HG02885 (cell line): ENCODE measurements around the gene UROS.

ENCODE experiments used
- ATAC-seq: cut with Tn5 transposase; IDR thresholded peaks from one replicate; pipeline ENCODE4 v1.9.1; 2021; ENCODE audit warnings: mild to moderate bottlenecking; ENCODE audit not compliant: unreplicated experiment, poor library complexity

UROS gene

DNA sequence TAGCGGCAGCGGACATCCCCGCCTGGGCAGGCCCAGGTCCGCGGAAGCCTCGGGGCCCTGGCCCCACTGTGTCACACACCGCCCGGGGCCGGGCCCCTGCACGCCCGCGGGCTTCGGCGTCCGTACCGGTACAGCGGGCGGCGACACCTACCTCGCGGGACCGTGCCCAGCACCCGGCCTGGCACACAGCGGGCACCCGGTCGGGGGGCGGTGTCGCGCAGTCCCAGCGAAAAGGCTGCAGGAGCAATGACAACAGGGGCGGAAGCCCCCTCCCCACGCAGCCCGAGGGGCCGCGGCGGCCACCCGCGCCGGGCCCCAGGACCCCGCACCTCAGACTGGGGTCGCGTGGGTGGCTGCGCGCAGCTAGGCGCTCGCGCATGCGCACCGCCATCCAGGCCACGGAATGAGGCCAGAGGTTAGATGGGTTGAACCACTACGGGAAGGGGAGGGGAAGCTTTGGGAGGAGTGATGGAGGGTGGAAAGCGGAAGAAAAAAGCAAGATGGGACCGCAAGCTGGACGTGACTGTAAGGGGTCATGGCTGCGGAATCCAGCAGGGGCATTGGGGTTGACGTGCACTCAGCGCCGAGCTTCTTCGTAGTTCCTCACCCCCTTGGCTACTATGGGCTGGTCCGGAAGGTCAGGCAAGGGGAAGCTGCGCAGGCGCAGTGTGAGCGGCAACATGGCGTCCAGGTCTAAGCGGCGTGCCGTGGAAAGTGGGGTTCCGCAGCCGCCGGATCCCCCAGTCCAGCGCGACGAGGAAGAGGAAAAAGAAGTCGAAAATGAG, at the start of gene UROS, which contains the start of gene BCCIP:
TSS of gene UROS (minus strand) at position 381 of the 785 bp plus-strand sequence. CDS start 6,759 bp downstream, outside the sequence.
TSS of gene BCCIP (plus strand) at position 669 of the 785 bp plus-strand sequence. CDS start at position 681, 12 bp downstream.
- peak; percentile 76 for ATAC-seq

DNA sequence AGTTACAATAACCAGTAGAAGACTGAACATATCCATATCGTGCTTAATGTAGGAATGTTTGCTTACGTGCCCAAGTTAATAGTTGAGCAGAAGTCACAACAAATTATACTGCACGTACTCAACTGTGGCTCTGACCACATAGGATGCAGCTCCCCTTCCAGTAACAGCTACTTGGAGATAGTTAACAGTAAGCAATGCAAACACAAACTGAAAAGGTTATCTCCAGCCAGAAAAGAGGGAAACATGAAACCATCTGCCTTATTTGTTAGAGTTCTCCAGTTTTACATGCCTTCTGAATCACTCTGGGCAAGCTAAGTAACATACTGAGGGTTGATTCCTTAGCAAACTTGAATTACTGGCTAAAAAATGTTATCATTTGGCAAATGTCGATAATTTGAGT, 48.3 kb upstream of the UROS start:
- no peak for ATAC-seq

DNA sequence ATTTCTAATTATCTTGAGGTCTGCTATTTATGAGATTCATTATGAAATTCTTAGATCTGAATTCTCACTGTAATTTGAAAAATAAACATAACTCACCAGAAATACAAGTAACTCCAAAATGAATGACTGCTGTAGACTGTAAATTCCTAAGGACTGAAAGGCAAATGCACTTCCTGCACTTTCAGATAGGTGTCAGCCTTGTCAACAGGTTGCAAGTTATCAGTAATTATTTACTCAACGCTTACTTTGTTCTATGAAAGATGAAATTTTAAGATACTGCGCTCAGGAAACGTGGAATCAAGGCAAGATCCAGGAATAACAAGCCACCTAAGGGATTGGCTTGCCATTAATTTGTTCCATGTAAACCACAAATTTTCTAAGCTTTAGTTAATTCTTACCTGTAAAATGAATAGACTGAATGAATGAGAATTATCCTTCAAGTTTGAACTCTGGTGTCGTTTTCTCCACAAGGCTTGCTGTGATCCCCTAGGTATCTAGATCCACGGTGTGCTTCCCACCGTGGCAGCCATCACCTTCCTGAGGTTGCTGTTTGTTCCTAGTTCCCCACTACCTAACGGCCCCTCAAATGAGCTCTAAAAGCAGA, 45.4 kb upstream of the UROS start:
- peak; percentile 70 for ATAC-seq

DNA sequence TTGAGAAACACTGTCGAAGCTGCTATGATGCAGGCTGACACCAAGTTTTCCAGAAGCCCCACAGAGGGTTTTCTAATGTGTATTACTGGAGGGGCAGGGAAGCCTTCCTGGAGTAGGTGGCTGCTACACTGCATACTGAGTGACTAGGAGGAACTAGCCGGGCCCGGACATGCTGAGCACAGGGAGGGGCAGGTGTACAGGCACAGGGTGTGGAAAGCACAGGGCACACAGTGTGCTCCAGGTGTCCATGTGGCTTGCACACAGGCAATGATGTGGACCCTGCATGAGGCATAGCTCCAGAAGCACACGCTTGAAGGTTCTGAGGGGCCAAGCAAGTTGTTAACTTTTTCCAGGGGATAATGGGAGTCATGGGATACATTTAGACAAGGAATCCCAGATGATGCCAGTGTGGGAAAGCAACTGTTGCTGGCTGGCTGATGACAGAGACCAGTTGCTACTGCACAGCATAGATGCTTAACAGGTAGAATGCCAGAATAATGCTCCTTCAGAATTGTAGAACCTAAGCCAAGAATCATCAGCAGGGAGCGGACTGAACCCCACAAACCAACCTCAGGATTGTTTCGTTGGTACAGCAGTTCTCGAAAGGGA, 43.5 kb upstream of the UROS start:
- ATAC-seq = no peak

DNA sequence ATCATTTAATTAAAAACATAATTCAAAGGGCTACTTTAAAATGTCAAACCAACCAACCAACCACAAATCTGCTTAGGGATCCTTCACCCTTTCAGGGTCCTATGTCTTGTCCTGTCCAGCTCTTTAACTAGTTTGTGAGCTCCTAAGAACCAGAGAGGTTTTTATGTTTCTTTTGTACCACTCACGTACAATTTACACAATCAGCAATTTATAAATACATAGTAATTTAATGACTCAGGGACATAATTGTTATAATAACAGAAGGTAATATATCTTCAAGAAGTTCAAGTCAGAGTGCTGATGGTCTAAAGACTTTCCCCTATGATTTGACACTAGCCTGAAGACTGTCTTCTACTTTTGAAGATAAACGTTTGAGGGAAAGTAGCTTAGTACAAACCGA, 42.1 kb upstream of the UROS start:
- no peak for ATAC-seq

DNA sequence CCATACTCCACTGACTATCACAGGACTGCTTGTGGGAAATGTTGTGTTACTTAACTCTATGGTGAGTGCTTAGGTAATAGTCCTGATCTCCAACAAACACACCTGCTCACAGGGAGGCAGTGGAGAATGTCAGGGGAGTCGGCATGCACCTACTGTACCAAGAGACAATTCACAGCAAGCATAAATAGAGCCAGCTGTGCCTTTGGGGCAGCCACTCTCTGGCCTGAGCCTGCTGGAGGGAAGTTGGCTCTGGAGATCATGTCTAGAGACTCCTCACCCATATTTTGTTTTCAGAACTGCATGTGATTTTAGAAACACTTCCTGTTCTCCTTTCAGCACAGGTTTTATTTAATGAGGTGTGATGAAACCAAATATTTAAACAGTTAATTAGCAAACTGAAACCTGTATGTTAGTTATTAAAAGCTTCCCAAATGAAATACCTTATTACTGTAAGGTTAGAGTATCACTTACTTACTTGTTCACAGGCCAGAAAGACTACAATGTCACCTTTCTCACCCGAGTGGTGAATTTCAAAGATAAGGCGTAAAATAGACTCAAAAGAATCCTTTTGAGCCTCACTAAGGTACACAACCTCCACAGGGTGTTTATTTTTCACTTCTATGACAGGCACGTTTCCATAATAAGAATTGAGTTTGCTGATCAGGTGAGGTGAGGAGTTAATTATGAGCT, 36.2 kb upstream of the UROS start:
- no peak for ATAC-seq

DNA sequence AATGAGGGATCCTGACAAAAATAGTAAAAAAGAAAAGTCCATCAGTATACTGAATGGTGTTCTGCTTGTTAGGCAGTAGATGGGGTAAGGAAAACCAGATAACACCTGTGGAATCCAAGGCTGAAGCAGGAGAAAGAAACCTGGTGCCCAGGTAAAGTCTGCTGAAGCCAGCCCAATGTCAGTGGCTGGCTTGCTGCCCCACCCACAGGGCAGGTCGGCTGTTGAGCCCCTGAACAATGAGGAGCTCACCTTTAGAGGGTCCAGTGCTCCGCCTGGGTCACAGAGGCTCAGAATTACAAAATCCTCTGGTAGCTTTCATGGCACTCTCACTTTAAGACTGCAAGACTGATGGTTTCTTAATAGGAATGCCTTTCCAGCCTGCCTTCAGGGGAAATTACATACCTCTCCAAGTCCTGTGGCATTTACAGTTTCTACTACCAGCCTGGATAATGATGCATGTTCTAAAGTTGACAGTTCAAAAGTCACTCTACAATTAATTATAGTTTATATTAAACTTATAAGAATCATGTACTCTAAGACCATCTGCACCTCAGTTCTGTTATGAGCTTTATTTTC, 34.2 kb upstream of the UROS start:
- ATAC-seq = no peak

DNA sequence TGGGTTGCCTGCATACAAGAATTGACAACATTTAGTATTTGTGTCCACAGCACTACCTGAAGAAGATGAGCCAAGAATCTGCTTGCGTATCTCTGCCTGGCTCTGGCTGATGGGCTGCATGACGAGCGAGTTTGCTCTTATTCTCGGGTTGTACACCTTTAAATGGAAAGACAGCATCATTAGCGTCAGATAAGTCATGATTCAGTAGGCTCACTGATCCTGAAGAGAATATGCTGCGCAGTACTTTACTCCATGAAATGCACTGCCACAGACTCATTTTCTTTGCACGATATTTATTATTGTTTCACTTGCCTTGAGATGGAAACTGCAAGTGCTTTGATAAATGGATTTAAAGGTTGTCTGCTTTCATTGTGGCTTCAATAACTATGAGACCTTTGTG, 29.4 kb upstream of the UROS start:
- no peak for ATAC-seq

DNA sequence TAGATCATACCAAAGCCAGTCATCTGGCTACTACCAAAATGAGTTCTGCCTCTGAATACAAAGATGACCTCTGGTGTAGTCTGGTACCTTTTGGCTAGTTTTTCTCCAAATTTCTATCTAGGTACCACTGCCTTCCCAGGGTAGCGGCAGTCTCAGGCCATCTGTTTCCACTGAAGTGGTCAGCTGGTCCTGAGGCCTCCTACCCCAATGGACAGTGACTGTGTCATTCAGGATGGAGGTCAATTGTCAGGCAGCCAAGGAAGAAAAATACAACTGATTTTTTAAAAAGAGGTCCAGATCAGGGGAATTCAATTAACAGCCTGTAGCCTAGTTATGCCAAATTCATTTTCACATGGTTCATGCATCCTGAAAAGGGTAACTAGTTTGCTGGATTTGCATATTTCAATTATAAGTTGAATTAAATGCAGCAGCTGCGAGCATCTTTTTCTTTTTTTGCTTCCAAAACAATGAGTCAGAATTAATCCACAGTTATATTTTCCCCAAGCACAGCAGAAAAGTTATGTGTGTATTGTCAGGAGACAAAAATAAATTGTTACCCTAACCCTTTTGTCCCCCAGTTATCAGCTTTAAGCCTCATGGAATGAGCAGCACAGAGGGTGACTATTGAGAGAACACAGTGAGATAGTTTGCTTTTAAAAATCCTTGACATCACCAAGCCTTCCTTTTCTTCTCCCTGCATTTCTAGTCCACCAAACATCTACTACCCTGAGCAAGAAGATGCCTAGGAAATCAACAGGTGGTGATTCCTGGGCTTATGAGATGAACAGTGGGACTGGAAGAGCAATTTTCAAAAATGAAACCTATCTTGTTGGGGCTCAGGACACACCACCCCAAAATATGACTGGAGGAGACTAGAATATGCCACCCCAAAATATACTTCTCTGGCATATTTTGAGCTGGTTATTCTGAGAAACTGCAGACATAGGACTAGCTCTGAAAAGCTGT, 28.0 kb upstream of the UROS start:
- ATAC-seq = no peak

DNA sequence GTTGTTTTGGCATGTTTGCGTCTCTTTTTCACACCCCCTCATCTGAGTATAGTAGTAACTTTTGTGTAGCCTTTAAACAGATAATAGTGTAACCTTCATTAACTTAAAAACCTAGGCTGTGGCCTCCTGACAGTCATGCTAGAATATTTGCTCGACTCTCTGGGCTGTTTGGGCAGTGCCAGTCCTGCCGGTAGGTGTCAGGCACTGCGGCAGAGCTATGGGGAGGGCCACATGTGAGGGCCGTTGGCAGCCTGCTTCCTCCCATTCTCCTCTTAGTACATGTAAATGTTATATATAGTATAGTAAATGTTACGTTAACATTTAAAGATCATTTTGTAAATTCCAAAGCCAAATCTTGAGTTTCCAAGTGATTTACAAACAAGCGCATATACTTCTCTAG, 26.4 kb upstream of the UROS start:
- no peak for ATAC-seq

DNA sequence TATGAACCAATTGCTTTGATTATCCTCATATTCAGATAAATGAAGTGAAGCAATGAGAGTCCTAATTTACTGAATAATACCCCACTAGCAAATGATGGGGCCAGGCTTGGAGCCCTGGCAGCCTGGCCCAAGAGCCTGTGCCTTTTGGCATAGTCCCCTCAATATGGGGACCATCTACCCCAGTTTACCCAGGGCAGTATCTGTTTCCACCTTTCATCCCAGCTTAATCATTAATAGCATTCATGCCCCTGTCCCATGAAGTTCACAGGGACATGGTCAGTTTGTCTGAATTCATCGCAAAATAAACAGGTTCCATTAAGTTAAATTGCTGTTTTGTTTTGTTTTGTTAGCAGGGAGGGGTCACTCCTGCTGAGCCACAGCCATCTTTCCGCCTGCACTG, 25.8 kb upstream of the UROS start:
- no peak for ATAC-seq

DNA sequence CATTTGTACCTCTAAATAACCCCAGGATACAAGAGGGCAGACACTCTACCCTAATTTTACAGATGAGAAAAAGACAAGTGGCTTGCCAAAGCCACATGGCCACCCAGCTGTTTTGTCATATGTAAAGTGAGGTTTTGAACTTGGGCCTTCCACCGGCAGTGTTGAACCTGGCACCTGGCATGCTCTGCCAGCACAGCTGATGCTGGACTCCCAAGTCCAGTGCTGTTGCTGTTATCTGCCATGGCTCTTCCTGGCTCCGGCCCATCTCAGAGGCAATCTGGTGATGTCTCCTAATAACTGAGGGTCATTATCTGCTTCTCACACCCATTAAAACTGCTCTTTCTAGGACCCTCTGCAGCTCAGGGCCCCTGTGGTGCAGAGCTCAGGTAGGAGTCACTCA, 25.3 kb upstream of the UROS start:
- ATAC-seq = no peak

DNA sequence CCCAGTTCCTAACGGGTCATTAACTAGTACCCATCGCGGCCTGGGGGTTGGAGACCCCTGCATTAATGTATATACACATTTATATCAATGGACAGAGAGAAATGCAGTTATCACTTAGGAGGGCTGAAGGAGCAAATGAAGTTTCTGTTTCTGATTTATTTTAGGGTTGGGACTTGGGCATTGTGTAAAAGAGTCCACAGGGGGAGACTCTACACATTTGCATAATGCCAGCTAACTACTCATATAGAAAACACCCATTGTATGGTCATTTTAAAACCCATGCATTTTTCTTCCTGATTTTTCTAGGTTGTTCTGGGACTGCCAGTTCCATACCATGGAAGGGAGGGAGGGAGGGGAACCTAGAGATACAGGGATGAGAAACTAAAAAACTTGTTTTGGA, 23.8 kb upstream of the UROS start:
- no peak for ATAC-seq

DNA sequence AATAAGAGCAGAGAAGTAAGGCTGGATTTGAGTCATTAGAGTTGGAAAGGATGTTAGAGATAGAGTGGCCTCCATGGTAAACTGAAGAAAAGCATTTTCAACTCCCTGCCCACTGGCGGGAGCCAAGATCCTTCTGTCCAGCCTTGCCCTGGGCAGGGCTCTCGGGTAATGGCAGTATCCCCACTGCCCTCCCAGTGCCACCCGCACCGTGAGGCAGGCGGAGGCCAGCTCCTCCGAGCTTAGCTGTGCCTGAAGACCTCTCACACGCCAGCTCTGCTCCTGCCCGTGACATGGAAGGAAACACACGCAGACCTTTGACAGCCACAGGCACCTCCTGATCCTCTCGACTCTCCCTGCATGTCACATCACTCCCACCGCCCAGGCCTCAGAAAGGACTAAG, 22.6 kb upstream of the UROS start:
- no peak for ATAC-seq

DNA sequence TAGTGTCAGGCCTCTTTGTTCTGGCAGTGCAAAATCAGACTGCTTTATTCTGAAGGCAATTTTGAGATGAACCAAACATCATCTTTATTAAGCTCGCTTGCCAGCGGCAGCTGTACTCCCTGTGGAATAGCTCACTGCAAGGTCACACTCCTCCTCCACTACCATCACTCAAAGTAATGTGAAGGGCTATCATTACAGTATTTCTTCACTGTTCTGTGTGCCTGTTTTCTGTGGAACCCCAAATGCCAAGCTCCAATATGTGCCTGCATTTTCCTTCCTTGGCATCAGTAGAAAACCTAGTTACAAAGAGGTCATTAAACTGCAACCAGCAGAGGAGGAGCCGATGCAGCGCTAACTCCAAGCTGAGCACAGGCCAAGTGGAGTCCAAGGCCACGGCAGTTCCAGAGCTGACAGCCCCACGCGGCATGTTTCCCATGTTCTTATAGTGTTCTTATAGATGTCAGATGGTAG, 21.7 kb upstream of the UROS start:
- no peak for ATAC-seq

DNA sequence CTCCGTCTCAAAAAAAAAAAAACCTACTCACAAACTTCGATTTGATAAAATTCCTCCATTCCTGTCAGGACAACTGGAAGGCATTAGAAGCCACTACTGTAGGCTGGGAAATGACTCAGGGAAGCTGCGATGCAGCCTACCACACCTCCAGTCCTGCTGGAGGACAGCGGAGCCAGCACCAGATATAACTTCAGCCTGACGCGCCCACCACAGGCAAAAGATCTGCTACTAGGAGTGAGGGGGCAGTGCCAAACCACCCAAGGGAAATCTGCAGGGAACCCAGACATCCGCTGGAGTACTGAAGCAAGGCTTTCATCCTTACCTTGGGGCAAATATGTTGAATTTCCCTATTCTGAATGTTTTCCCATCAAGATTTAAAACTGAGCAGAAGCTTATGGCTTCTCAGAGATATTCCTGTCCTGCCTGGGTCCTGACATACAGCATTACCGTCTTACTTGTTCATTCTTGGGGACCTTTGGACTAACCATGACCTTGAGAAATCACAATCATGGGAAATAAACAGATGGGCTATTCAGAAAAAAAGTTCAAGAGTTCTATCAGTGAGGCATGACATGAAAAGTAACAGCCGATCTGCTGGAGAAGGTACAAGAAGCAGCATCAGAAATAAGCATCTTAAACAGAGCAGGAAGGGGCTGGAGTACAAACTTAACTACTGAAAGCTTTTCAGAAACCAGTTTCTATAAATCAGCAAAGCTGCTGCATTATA, 20.7 kb upstream of the UROS start:
- no peak for ATAC-seq

DNA sequence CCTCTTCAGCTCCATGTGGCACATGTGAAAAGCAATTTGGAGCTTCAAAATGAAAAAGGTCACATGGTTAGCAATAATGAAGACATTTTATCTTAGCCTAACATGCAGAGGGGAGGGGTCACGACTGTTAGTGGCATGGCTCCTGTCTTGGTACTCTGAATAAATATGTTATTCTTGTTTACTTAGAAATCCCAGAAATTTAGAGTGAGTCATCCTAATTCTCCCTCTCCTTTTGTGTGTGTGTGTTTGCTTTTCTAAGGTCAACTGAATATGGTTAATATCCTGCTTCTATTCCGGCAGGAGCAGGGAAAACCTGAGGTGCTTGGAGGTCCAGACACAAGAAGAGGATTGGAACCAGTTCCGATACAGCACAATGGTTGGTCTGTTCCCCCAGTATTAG, 17.9 kb upstream of the UROS start:
- ATAC-seq = no peak

DNA sequence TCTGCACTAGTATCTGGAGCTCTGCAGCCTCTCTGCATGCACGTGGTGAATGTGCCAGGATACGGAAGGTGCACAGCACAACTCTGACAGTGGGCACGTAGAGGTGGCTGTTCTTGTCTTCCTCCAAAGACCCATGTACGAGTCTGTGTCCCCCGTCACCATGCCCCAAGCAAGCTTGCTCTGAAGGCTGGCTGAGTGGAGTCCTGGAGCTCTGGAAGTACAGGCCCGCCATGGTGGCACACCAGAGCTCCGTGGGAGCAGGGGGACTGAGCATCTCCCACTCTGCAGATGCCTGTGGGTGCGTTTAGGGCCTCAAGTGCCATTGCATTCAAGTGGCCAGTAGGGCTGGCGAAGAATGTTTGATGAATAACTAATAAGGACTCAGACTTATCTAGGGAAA, 17.3 kb upstream of the UROS start:
- ATAC-seq = no peak
